H1 (cell line): Measurements from ENCODE around the gene XDH. TPM values are rescaled to one million over a fixed set of nuclear protein-coding genes. Genes with fewer than 3 reads are reported as not detected.

ENCODE experiments used
- FOSL1 ChIP-seq: IDR thresholded peaks from 2 replicates; pipeline ENCODE4 v1.6.1; 2011; ENCODE audit warnings: mild to moderate bottlenecking, low read depth, low read length, moderate library complexity; ENCODE audit not compliant: insufficient read depth
- GTF2F1 ChIP-seq: IDR thresholded peaks from 2 replicates; pipeline ENCODE4 v1.6.1; 2012; ENCODE audit warnings: low read depth, low read length, improper control_type of control experiment, borderline replicate concordance
- TAF1 ChIP-seq: IDR thresholded peaks from 2 replicates; pipeline ENCODE4 v1.6.1; 2011; ENCODE audit warnings: mild to moderate bottlenecking, low read depth, low read length
- polyA plus RNA-seq, 7 experiments: library from polyadenylated mRNA; depleted of rRNA in 3 of 7; stranded (reverse) in 5 of 7; unstranded in 2 of 7; fragments of >200 nt in 5 of 7; fragments of 200-250 nt in 2 of 7; gene quantifications; 1 replicate in 5 of 7; 2 replicates in 1 of 7; 4 replicates in 1 of 7; pipeline versions ENCODE4 v1.2.1 to v1.2.3, GENCODE V29; 2011 to 2013; ENCODE audit warnings: missing spikeins in 2 of 7, mixed read lengths in 2 of 7
- total RNA-seq: library from RNA; stranded (reverse); fragmentation: NEBNext Ultra II Directional; extraction: Animal tissue kit (Norgen Biotek cat#: 25700); gene quantifications from 2 replicates; pipeline ENCODE4 v1.2.1, GENCODE V29; 2021

XDH gene
- total and polyA plus RNA-seq, 2 of the 8 experiments (the other 6 are each of a cell fraction or from before 2014, with no cell fraction given): 0.68 to 1.2 TPM

DNA sequence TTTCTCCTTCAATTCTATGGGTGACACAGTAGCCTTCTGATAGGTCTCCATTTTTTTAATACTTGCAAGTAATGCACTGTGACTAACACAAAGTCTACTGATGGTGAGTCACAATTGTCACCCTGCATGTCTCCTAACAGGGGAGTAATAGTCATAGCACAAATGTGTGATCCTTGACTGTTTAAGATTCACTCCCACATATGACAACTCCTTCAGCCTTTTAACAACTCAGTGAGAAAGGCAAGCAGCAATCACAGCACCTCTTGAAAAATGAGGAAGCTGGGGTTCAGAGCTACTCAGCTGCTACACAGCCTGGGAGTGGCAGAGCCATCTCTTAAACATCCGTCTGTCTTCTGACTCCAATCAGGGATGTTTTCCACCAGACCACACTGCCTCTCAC is 116.8 kb downstream of the XDH start (continued):
- no peak for TF ChIP-seq TAF1
- TF ChIP-seq FOSL1: no peak
- no peak for TF ChIP-seq GTF2F1
